Measurements from ENCODE around the gene ANKRD17.
A peak's percentile ranks its signal among the peaks of the same experiment; 100 is the strongest.

The ANKRD17 gene

GRCh38 chr4:73127839-73128453 lies 130.7 kb downstream of the ANKRD17 start:
- peak in 1 of 5 experiments; percentile 63 for DNase-seq

- DNase-seq: no peak
These were observed 149.1 kb downstream of the ANKRD17 start for GRCh38 chr4:73109493-73109892.

- no peak for DNase-seq
These were observed 153.9 kb downstream of the ANKRD17 start for GRCh38 chr4:73104695-73105094.

- DNase-seq: no peak
These were observed 154.6 kb downstream of the ANKRD17 start for GRCh38 chr4:73103799-73104503.

- DNase-seq: no peak
These were observed 159.5 kb downstream of the ANKRD17 start for GRCh38 chr4:73099143-73099542.

GRCh38 chr4:73098713-73099112 lies 159.9 kb downstream of the ANKRD17 start:
- no peak for DNase-seq

- no peak for DNase-seq
These were observed 160.6 kb downstream of the ANKRD17 start for GRCh38 chr4:73098016-73098415.

GRCh38 chr4:73092868-73093267 lies 165.7 kb downstream of the ANKRD17 start:
- no peak for DNase-seq

GRCh38 chr4:73090738-73091137 lies 167.9 kb downstream of the ANKRD17 start:
- no peak for DNase-seq

- no peak for DNase-seq
These were observed 170.7 kb downstream of the ANKRD17 start for GRCh38 chr4:73087871-73088270.

- peak in 2 of 5 experiments; percentile 5 to 38 for DNase-seq
These were observed 172.3 kb downstream of the ANKRD17 start for GRCh38 chr4:73086095-73086868.

- no peak for DNase-seq
These were observed 177.8 kb downstream of the ANKRD17 start for GRCh38 chr4:73080789-73081188.

- no peak for DNase-seq
These were observed 182.8 kb downstream of the ANKRD17 start for GRCh38 chr4:73075832-73076231.

GRCh38 chr4:73070074-73070390 lies 188.6 kb downstream of the ANKRD17 start:
- no peak for DNase-seq

- peak; percentile 79 to 96 (median 92) for DNase-seq
These were observed 189.1 kb downstream of the ANKRD17 start, which contains the start of gene COX18 for GRCh38 chr4:73069338-73070073. Gene COX18 (minus strand): TSS chr4:73069716. CDS start chr4:73069649, 67 bp downstream.

- peak in 2 of 5 experiments; percentile 37 to 55 for DNase-seq
These were observed 189.9 kb downstream of the ANKRD17 start for GRCh38 chr4:73068491-73069337.

GRCh38 chr4:73067971-73068394 lies 190.6 kb downstream of the ANKRD17 start:
- peak in 1 of 5 experiments; percentile 77 for DNase-seq

GRCh38 chr4:73066928-73067327 lies 191.7 kb downstream of the ANKRD17 start:
- DNase-seq: peak in 3 of 5 experiments; percentile 15 to 60 (median 15)

- no peak for DNase-seq
These were observed 192.2 kb downstream of the ANKRD17 start for GRCh38 chr4:73066445-73066844.

- no peak for DNase-seq
These were observed 194.1 kb downstream of the ANKRD17 start for GRCh38 chr4:73064536-73064935.

GRCh38 chr4:73055241-73055897 lies 203.2 kb downstream of the ANKRD17 start:
- DNase-seq: no peak
